ENCODE measurements around the gene C1GALT1. TPM values are rescaled to one million over a fixed set of nuclear protein-coding genes. Genes with fewer than 3 reads are reported as not detected.

C1GALT1 gene
- total RNA-seq, 1 experiment from 2014 or later: 54.5 TPM

GRCh38 chr7:7209412-7210050 lies 27.2 kb downstream of the C1GALT1 start:
- no peak for DNase-seq (ENCODE audit: low read depth, low spot score)
- intact Hi-C loops (cut with micrococcal nuclease; ENCODE audit: unreplicated experiment): no loop called here
- peaks cover 10% of the 10 kb centered on the region; the same call in 1 of the 2 replicates for H3K9me3 ChIP-seq (ENCODE audit: control insufficient read depth, insufficient read depth, low read depth, low read length)
- BruUV-seq (replicated peaks): no TSS peak
- H3K27me3 ChIP-seq (ENCODE audit: control insufficient read depth, insufficient read depth, low read length): no peaks in the 10 kb centered on the region
- POLR2A ChIA-PET: interaction anchor here (0.6 to 0.7 kb wide), 2 partner anchors 13 to 83 kb away, joined by 3 to 12 read pairs; no protein-coding TSS in a partner anchor
- no peak for TF ChIP-seq TCF7L2 (IDR thresholded peaks at IDR 0.05; ENCODE audit: low read depth, low read length)
- TF ChIP-seq SIN3A (IDR thresholded peaks at IDR 0.05; ENCODE audit: borderline replicate concordance, insufficient read depth, low read depth, low read length): no peak
- TF ChIP-seq CTCF (IDR thresholded peaks at IDR 0.05): no peak
- no peak for TF ChIP-seq POLR2AphosphoS5 (IDR thresholded peaks at IDR 0.05; ENCODE audit: low read depth, low read length)
- TF ChIP-seq REST (IDR thresholded peaks at IDR 0.05; ENCODE audit: insufficient read depth in 1 of 2, low read depth in 2 of 2, low read length in 1 of 2): no peak
- no peak overlapping the region for H3K4me3 ChIP-seq (ENCODE audit: low read depth in 2 of 2, low read length in 2 of 2)
- CTCF ChIA-PET: interaction anchor here (0.7 kb wide), 1 partner anchor 106 kb away, joined by 3 read pairs; no protein-coding TSS in a partner anchor
- ATAC-seq: no peak
- in situ Hi-C loops (cut with HindIII; ENCODE audit: low pct_unique_long_range_greater_than_20kb, low sequenced_read_pairs): no loop called here
- no peaks in the 10 kb centered on the region for H3K4me1 ChIP-seq (ENCODE audit: control insufficient read depth, insufficient read depth, low read length)
- no peaks in the 10 kb centered on the region for H3K36me3 ChIP-seq (ENCODE audit: control insufficient read depth, insufficient read depth, low read length)
- H3K27ac ChIP-seq (ENCODE audit: low read length): no peak overlapping the region

GRCh38 chr7:7210475-7211237 lies 28.3 kb downstream of the C1GALT1 start:
- TF ChIP-seq SIN3A (IDR thresholded peaks at IDR 0.05; ENCODE audit: borderline replicate concordance, insufficient read depth, low read depth, low read length) (no peak), TCF7L2 (IDR thresholded peaks at IDR 0.05; ENCODE audit: low read depth, low read length) (no peak), CTCF (IDR thresholded peaks at IDR 0.05) (no peak), REST (IDR thresholded peaks at IDR 0.05; ENCODE audit: insufficient read depth in 1 of 2, low read depth in 2 of 2, low read length in 1 of 2) (no peak), POLR2AphosphoS5 (IDR thresholded peaks at IDR 0.05; ENCODE audit: low read depth, low read length) (no peak)
- Histone ChIP-seq H3K27me3 (ENCODE audit: control insufficient read depth, insufficient read depth, low read length) (no peaks in the 10 kb centered on the region), H3K4me3 (ENCODE audit: low read depth in 2 of 2, low read length in 2 of 2) (no peak overlapping the region), H3K27ac (ENCODE audit: low read length) (no peak overlapping the region), H3K36me3 (ENCODE audit: control insufficient read depth, insufficient read depth, low read length) (no peaks in the 10 kb centered on the region), H3K4me1 (ENCODE audit: control insufficient read depth, insufficient read depth, low read length) (no peaks in the 10 kb centered on the region), H3K9me3 (ENCODE audit: control insufficient read depth, insufficient read depth, low read depth, low read length) (peaks cover under 1% of the 10 kb centered on the region; the same call in 1 of the 2 replicates)
- intact Hi-C loops (cut with micrococcal nuclease; ENCODE audit: unreplicated experiment): no loop called here
- in situ Hi-C loops (cut with HindIII; ENCODE audit: low pct_unique_long_range_greater_than_20kb, low sequenced_read_pairs): no loop called here
- no TSS peak for BruUV-seq (replicated peaks)
- CTCF ChIA-PET: interaction anchor here (0.7 kb wide), 1 partner anchor 23 kb away, joined by 7 read pairs; no protein-coding TSS in a partner anchor
- no peak for ATAC-seq
- DNase-seq (ENCODE audit: low read depth, low spot score): no peak
- POLR2A ChIA-PET: interaction anchor here (0.6 to 0.7 kb wide), 2 partner anchors 11 to 84 kb away, joined by 3 to 12 read pairs; no protein-coding TSS in a partner anchor
